ENCODE results near the gene FOXF2.

- no peak for TF ChIP-seq CTCF (conservative IDR thresholded peaks at IDR 0.05; ENCODE audit: low read length)
- TF ChIP-seq EZH2phosphoT487 (IDR thresholded peaks at IDR 0.05; ENCODE audit: borderline replicate concordance) = no peak
Observed at GRCh38 chr6:1417718-1418117, 28.3 kb downstream of the FOXF2 start.
